ENCODE data around the gene FAIM2.

The FAIM2 gene

DNA sequence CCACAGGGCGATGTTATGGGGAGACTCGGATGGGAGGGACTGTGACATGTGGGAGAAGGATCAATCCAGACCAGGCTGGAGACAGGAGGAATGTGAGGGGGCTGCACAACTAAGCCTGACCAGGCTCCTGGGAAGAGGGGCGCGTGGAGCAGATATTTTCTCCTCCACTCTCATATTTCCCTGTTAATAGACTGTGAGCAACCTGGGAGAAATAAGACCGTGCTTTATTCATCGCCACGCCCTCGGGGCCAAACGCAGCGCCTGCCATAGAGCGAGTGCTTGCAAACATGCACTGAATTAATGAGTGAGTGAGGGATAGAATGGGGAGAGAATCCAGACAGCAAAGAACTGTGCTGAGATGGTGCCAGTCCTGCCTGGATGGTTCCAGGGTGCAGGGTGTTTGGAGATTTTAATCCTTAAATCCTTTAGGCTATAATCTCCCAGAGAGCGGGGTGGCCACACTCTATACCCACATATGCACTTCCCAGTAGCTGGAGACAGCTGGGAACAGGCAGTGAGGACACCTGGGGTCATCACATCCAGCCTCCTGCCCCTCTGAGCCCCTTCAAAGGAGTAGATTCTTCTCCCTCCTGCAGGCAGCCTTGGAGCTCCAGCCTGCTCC, 13.6 kb upstream of the FAIM2 start:
- no peak for DNase-seq (ENCODE audit: low read depth)

GRCh38 chr12:49916129-49916919, 12.6 kb upstream of the FAIM2 start:
- no peak for DNase-seq (ENCODE audit: low read depth)

DNA sequence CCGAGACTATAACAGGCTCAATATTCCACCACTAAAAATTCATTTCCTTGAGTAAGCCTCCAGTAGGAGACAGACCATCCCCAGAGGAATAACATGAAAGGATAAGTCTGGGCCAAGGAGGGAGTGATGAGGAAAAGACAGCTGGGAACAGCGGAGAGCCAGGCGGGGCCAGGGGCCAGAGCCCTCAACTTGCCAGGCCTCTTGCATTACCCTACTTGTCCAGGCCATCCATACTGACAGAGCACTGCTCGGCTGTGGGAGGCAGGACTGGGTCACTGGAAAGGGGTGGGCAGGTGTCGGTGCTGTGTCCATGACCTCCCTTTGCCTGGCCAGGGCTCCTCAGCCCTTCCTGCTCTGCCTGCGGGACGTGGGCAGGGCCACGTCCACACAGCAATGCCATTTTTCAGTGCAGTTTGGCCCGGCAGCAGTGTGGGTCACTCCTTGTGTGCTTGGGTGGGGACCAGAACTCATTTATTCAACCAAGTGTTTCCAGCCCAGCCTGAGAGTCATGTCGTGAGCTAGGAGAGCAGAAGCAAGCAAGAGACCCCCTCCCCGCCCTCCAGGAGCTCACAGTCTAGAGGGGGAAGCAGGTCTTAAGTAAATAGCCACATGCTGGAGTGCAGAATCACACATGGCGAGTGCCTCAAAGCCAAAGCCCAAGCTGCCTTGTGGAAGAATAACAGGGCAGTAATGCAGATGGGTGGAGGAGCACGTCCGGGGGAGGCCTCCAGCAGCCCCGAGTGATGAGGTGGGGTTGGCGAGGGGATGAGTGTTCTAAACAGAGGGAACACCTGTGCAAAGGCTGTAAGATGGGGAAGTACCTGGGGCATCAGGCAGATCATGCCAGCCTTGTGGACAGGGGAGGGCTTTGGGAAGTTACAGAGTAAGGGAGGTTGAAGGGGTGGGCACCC, 8.9 kb upstream of the FAIM2 start:
- no peak for DNase-seq (ENCODE audit: low read depth)

- no peak for DNase-seq (ENCODE audit: low read depth)
These were observed 7.5 kb upstream of the FAIM2 start for GRCh38 chr12:49911213-49911605.

DNA sequence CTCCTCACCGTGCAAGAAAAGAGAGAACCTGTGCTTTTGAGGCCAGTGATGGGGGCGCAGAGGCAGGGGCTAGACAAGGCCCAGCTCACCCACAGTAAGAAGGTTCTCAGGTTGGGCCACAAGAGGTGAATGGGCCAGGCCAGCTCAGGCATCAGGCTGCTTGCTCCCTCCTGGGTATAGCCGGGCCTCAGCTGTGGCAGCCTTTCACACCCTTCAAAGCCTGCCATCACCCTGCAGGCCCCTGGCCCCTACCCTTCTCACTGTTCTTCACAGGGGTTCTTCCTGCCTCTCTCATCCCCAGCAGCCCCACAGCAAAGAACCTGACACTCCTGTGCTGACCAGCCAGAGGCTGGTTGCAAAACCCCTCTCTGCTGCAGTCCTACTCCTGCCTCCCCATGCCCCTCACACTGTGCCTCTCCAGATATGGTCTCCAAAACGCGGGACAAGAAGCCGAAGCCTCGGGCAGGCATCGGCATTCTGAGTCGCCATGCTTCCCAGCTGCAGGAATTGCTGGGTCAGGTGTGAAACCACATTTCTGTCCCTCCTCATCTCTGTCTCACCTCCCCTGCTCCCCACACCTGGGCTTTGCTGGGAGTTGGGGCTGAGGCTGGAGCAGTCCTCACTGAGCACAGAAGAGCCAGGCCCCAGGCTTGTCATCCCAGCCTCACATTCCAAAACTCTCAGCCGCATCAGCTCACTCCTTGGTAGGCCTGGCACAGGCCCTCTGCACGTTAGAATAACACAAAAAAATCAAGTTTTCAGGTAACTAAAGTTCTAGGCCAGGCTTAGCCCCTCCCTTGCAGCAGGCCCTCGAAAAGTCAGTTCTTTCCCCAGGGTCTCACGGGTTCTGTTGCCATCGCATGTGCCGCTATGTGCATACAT, 6.9 kb upstream of the FAIM2 start:
- no peak for DNase-seq (ENCODE audit: low read depth)

- DNase-seq (ENCODE audit: low read depth): no peak
These were observed 6.1 kb upstream of the FAIM2 start for GRCh38 chr12:49909826-49910225.

DNA sequence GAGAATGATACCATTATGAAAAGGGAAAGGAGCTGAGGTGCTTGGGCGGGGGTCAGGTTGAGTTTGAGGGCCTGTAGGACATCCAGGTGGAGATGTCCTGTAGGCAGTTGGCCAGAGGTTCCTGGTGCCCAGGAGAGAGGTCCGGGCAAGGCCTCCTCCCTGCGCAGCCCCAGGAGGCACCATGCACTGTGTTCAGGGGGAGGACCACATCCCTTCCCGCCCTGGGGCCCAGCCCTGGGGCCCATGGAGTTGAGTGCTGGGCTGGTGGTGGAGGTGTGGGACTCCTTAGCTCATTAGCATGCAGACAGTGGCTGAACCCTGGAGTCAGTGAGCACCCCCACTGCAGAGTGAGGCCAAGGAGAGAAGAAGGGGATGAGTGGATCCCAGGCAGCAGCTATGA, 5.7 kb upstream of the FAIM2 start:
- no peak for DNase-seq (ENCODE audit: low read depth)

GRCh38 chr12:49907352-49907751, 3.7 kb upstream of the FAIM2 start:
- no peak for DNase-seq (ENCODE audit: low read depth)

DNA sequence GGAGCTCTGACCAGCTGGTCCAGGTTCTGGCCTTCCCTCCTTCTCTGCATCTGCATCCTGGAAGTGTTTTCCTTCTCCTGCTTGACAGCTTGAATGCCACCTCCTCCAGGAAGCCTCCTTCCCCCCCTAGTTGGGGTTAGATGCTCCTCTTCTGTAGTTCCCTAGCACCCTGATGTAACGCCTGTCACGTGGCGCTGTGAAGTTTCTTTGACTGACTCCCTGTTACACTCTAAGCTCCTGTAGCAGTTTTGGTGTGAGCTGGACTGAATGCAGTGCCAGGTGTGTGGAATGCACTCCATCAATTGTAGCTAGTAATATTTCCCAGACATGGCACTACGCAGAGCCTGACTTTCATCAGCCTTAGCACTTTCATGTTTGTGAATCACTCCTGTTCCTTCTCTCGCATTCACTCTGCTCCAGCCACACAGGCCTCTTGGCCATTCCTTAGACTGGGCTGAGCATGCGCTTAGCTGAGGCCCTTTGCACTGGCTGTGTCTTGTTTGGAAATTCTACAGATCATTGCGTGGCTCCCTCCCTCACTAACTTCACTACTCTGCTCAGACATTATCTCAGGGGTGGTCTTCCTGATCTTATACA, 2.1 kb upstream of the FAIM2 start:
- no peak for DNase-seq (ENCODE audit: low read depth)

DNA sequence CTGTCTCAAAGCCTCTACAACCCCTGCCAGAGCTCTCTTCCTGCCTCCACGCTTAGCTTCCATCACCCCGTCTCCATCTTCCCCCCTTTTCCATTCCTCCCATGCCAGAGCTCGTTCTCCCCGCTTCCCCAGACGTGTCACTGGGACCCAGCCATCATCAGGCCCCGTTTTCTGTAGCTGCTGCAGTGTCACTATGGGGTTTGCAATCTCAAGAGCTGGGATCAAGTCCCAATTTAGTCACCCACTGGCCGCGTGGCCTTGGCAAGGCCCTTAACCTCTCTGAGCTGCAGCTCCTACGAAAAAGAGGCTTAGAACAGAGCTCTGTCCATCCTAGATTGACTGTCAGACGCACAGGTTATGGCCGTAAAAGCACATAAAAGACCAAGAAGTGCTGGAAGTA, 901 bp upstream of the FAIM2 start:
- no peak for DNase-seq (ENCODE audit: low read depth)

GRCh38 chr12:49903351-49903699, 375 bp downstream of the FAIM2 start:
- DNase-seq (ENCODE audit: low read depth): no peak

GRCh38 chr12:49902399-49903350, 1.0 kb downstream of the FAIM2 start:
- no peak for DNase-seq (ENCODE audit: low read depth)

DNA sequence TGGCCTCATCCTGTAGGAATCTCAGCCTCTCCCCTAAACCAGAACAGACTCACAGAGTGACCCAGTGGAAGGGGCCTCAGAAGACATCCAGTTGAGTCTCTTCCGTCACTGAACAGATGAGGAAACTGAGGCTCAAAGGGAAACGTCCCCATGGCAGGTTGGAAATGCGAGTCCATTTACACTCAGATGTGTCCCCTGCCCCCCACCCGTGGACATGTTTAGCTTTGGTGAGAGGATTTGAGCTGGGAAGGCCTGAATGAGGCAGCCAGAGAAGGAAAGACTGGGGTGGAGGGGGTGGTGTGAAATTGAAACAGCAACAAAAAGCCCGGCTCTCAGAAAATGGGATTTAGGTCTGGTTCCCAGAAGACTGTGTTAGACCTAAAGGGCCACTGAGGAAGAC, 1.7 kb downstream of the FAIM2 start:
- no peak for DNase-seq (ENCODE audit: low read depth)

GRCh38 chr12:49901026-49901425, 2.7 kb downstream of the FAIM2 start:
- DNase-seq (ENCODE audit: low read depth): no peak

DNA sequence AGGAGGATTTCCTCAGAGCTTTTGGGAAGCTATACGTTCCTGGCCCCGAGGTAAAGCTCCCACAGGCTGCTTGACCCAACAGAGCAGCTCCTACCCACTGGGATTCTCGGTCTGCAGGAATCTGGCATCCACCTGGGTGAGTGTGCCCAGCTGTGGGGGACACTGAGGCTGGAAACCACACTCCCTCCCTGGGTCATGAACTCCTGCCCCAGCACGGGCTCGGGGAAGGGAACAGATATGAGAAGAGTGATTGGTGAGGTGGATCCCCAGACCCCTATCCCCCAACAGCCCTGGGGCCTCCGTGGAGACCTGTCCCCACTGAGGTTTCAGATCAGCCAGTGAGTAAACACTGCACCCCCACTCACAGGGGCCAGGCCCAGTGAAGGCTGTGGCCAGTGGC, 3.3 kb downstream of the FAIM2 start:
- no peak for DNase-seq (ENCODE audit: low read depth)

DNA sequence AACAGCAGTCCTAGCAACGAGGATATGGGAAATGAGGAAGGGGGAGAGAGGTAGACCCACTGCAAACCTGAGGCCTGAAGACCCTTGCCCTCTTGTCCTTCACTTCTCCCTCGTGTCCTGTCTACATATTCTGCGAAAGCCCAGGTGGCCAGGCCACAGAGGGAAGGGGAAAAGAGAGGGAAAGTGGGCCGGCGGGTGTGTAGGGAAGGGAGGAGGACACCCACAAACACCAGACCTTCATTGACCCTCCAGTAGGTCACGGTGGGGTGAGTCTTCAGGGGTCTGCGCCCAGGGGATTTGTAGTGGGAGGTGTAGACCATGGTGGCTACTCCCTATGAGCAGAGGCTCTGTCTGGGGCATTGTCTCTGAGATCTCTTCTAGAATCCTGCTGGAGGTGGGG, 3.8 kb downstream of the FAIM2 start:
- no peak for DNase-seq (ENCODE audit: low read depth)

- DNase-seq (ENCODE audit: low read depth): no peak
These were observed 4.3 kb downstream of the FAIM2 start for GRCh38 chr12:49899286-49899843.

GRCh38 chr12:49897276-49897675, 6.4 kb downstream of the FAIM2 start:
- DNase-seq (ENCODE audit: low read depth): no peak

DNA sequence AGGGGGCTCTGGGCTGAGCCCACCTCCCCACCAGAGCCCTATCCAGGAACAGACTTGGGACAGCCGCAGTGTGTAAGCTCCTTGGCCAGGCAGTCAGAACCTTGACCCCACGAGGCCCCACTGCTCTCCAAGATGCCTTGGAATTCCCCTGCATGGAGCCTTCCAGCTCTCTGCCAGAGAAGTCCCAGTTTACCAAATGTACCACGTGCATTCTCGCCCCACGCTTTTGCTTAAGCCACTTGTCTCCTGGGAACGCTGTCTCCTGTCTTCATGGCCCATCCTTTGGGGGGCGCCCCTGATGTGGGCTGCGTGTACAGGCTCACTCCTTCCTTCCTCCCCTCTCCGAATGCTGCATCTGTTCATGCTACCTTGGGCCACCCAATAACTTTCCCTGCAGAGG, 7.9 kb downstream of the FAIM2 start:
- DNase-seq (ENCODE audit: low read depth): no peak

- no peak for DNase-seq (ENCODE audit: low read depth)
These were observed 8.9 kb downstream of the FAIM2 start for GRCh38 chr12:49894751-49895148.
